ENCODE measurements around the gene FRMD8.

GRCh38 chr11:65448074-65448417 is 61.6 kb downstream of the FRMD8 start:
- TF ChIP-seq CTCF (IDR thresholded peaks at IDR 0.05) (no peak), POLR2A (IDR thresholded peaks at IDR 0.05) (no peak)
